Heart left ventricle (tissue), 13 donors: ENCODE data around the gene SPECC1L.

ENCODE experiments used
- CTCF ChIP-seq, 12 donors: fragments of 200-600 bp; sonication (generic) in 4 of 12; IDR thresholded peaks; one replicate each; pipeline versions ENCODE4 v1.5.0 to v1.8.0; 2018 to 2022; ENCODE audit warnings: antibody characterized with exemption in 12 of 12, mild to moderate bottlenecking in 5 of 12
- POLR2A ChIP-seq, 2 donors: fragments of 450-650 bp; IDR thresholded peaks; one replicate each; pipeline ENCODE4 v1.6.1; 2017; ENCODE audit warnings: antibody characterized with exemption in 2 of 2, mild to moderate bottlenecking in 2 of 2, moderate library complexity in 2 of 2
- donor health status: ischemic (EF 13 %, LVEDD 7.1; RV severe dilation, severe dysfunction).
- donor health status: DM: no; HTN: yes; CAD: no.
- donor health status: DM: no; HTN: no; CAD: no.
- donor health status: ischemic (EF 25% LVEDD 6.9; RV normal size, moderate dysfunction).
- donor health status: ischemic (EF 25% LVEDD 5.7; RV mildly dilated, moderate dysfunction).
- donor health status: ischemic (EF 35%, LVEDD 5.7; RV mildly dilated, moderate dysfunction).
- donor health status: nonischemic (EF 11% LVEDD 7.7; RV severe dilation, severe dysfunction).
- donor health status: DM: yes; HTN: yes; CAD: no.
- donor health status: PGD.
- donor health status: ischemic (EF 29% LVEDD 5.4; RV normal size, mild dysfunction).
- donor health status: nonischemic (EF 23%, LVEDD 6.1; RV moderate dilation, normal function).

GRCh38 chr22:24326266-24326665, 55.6 kb downstream of the SPECC1L start:
- TF ChIP-seq CTCF (IDR thresholded peaks at IDR 0.05) (no peak), POLR2A (IDR thresholded peaks at IDR 0.05) (no peak)
